Natural killer cell (primary cell): Measurements from ENCODE around the gene PRICKLE2. TPM values are rescaled to one million over a fixed set of nuclear protein-coding genes. Genes with fewer than 3 reads are reported as not detected.

Source experiments
- ATAC-seq, 3 donors: fragments of 150-1000 bp in 2 of 3; fragments of 200-7000 bp in 1 of 3; cut with Tn5 transposase; 1 replicate in 1 of 3; 2 replicates in 2 of 3; pipeline ENCODE4 v1.10.0; 2021; ENCODE audit warnings: mild to moderate bottlenecking in 2 of 3, moderate library complexity in 2 of 3
- DNase-seq, 2 donors: peaks; one replicate each; pipeline versions ENCODE4 v3.0.0 to v3.0.0-alpha.2; 2013 to 2021; ENCODE audit warnings: mixed read lengths in 1 of 2
- H3K27ac ChIP-seq: one replicate; pipeline ENCODE4 v1.5.1; 2013; ENCODE audit warnings: mild to moderate bottlenecking, low read length
- H3K27me3 ChIP-seq: one replicate; pipeline ENCODE4 v1.6.1; 2013; ENCODE audit warnings: low read length; ENCODE audit not compliant: control insufficient read depth, insufficient read depth
- H3K36me3 ChIP-seq: one replicate; pipeline ENCODE4 v1.6.1; 2013; ENCODE audit warnings: low read length; ENCODE audit not compliant: control insufficient read depth, insufficient read depth
- H3K4me1 ChIP-seq: one replicate; pipeline ENCODE4 v1.6.1; 2013; ENCODE audit warnings: low read length; ENCODE audit not compliant: control insufficient read depth, insufficient read depth
- H3K4me3 ChIP-seq: one replicate; pipeline ENCODE4 v1.5.1; 2013; ENCODE audit warnings: low read length
- H3K9me3 ChIP-seq: one replicate; pipeline ENCODE4 v1.6.1; 2013; ENCODE audit warnings: low read length; ENCODE audit not compliant: control insufficient read depth, insufficient read depth
- H3K27ac Mint-ChIP-seq, 2 donors: one replicate each; pipeline ENCODE4 v1.8.0; 2022; ENCODE audit warnings: mild to moderate bottlenecking in 2 of 2, mixed read lengths in 2 of 2, moderate library complexity in 1 of 2
- H3K27me3 Mint-ChIP-seq, 2 donors: one replicate each; pipeline ENCODE4 v1.8.0; 2022; ENCODE audit warnings: low read depth in 2 of 2, mixed read lengths in 2 of 2
- H3K36me3 Mint-ChIP-seq: one replicate; pipeline ENCODE4 v1.8.0; 2022; ENCODE audit warnings: mixed read lengths
- H3K4me1 Mint-ChIP-seq, 2 donors: one replicate each; pipeline ENCODE4 v1.8.0; 2022; ENCODE audit warnings: mixed read lengths in 2 of 2
- H3K4me3 Mint-ChIP-seq: one replicate; pipeline ENCODE4 v1.8.0; 2022; ENCODE audit warnings: mild to moderate bottlenecking, moderate library complexity, mixed read lengths
- H3K9me3 Mint-ChIP-seq, 2 donors: one replicate each; pipeline ENCODE4 v1.8.0; 2022; ENCODE audit warnings: mixed read lengths in 2 of 2
- CTCF ChIP-seq: fragments of 200-600 bp; IDR thresholded peaks from one replicate; pipeline ENCODE4 v1.8.0; 2022; ENCODE audit warnings: antibody characterized with exemption
- WGBS: methylation state at CpG from one replicate; pipeline ENCODE4 v1.1.7; 2013; ENCODE audit warnings: missing lambda C conversion rate; ENCODE audit not compliant: insufficient coverage; 5-methylcytosine and 5-hydroxymethylcytosine counted together
- intact Hi-C: fragments of 100-400 bp; cut with micrococcal nuclease; formaldehyde crosslinking; loops from one replicate; pipeline ENCODE4 v1.14.2; 2022
- total RNA-seq, 4 donors: library from RNA; stranded (reverse); fragments of 120-200 nt in 1 of 4; gene quantifications; one replicate each; pipeline versions ENCODE4 v1.2.3 to v1.2.4, GENCODE V29; 2013 to 2022

PRICKLE2 gene
- total RNA-seq, 3 donors from 2014 or later (not counting 1 experiment from before 2014, with no cell fraction given) = 0.07 to 3.3 (median 1.8) TPM

GRCh38 chr3:64049136-64049535 lies 176.1 kb downstream of the PRICKLE2 start:
- no peak for TF ChIP-seq CTCF
- DNase-seq (no peak), ATAC-seq (no peak)
- Histone ChIP-seq H3K27ac (no peak overlapping the region), H3K4me1 (no peaks in the 10 kb centered on the region), H3K36me3 (no peaks in the 10 kb centered on the region), H3K9me3 (no peaks in the 10 kb centered on the region), H3K4me3 (no peak overlapping the region), H3K27me3 (peaks cover 5% of the 10 kb centered on the region)
- WGBS = 87% methylated on average over 3 of the region's 3 CpGs
- Mint-ChIP-seq H3K4me3 (no peak overlapping the region), H3K27ac (no peak overlapping the region), H3K36me3 (no peaks in the 10 kb centered on the region), H3K4me1 (peaks cover 0 to 4% of the 10 kb centered on the region in 2 donors), H3K27me3 (peaks cover 20 to 31% of the 10 kb centered on the region in 2 donors), H3K9me3 (no peaks in the 10 kb centered on the region)
- intact Hi-C loops = no loop called here

- DNase-seq (no peak), ATAC-seq (no peak)
- no peak for TF ChIP-seq CTCF
- no peaks in the 10 kb centered on the region for H3K9me3 Mint-ChIP-seq
- H3K36me3 ChIP-seq = no peaks in the 10 kb centered on the region
- peaks cover 5% of the 10 kb centered on the region for H3K27me3 ChIP-seq
- peaks cover 20 to 33% of the 10 kb centered on the region in 2 donors for H3K27me3 Mint-ChIP-seq
- no peaks in the 10 kb centered on the region for H3K4me1 ChIP-seq
- peaks cover 0 to 4% of the 10 kb centered on the region in 2 donors for H3K4me1 Mint-ChIP-seq
- no peak overlapping the region for H3K4me3 ChIP-seq
- H3K27ac Mint-ChIP-seq = no peak overlapping the region
- H3K27ac ChIP-seq = no peak overlapping the region
- intact Hi-C loops = no loop called here
- no peaks in the 10 kb centered on the region for H3K9me3 ChIP-seq
- no peaks in the 10 kb centered on the region for H3K36me3 Mint-ChIP-seq
- no peak overlapping the region for H3K4me3 Mint-ChIP-seq
- WGBS = 11% methylated on average over 3 of the region's 3 CpGs
Observed at GRCh38 chr3:64048631-64049061, 176.6 kb downstream of the PRICKLE2 start.

DNA sequence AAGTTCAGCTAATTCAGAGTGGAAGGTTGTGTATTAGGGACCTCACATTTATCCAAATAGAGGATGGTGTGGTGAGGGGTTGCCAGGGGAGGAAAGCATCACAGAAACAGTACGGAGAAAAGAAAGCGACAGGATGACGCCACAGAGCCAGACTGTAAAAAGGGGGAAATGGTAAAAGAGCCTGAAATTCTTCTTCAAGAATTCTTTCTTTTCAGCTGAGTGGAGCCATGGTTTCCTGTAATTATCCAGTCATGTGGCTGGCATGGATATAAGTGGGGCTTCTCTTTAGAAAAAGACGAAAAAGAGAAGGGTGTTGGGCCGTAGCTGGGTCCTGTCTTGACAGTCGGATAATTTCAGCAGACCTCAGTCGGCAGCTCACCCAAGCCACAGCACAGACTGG lies 177.5 kb downstream of the PRICKLE2 start:
- Mint-ChIP-seq H3K27me3 (peaks cover 20 to 33% of the 10 kb centered on the region in 2 donors), H3K4me1 (peaks cover 0 to 4% of the 10 kb centered on the region in 2 donors), H3K36me3 (no peaks in the 10 kb centered on the region), H3K4me3 (no peak overlapping the region), H3K9me3 (no peaks in the 10 kb centered on the region), H3K27ac (no peak overlapping the region)
- no peaks in the 10 kb centered on the region for H3K9me3 ChIP-seq
- H3K27ac ChIP-seq = no peak overlapping the region
- no peaks in the 10 kb centered on the region for H3K36me3 ChIP-seq
- 89% methylated on average over 7 of the region's 7 CpGs for WGBS
- no peaks in the 10 kb centered on the region for H3K4me1 ChIP-seq
- H3K4me3 ChIP-seq = no peak overlapping the region
- DNase-seq = no peak
- intact Hi-C loops = no loop called here
- ATAC-seq = no peak
- TF ChIP-seq CTCF = no peak
- H3K27me3 ChIP-seq = peaks cover 5% of the 10 kb centered on the region

DNA sequence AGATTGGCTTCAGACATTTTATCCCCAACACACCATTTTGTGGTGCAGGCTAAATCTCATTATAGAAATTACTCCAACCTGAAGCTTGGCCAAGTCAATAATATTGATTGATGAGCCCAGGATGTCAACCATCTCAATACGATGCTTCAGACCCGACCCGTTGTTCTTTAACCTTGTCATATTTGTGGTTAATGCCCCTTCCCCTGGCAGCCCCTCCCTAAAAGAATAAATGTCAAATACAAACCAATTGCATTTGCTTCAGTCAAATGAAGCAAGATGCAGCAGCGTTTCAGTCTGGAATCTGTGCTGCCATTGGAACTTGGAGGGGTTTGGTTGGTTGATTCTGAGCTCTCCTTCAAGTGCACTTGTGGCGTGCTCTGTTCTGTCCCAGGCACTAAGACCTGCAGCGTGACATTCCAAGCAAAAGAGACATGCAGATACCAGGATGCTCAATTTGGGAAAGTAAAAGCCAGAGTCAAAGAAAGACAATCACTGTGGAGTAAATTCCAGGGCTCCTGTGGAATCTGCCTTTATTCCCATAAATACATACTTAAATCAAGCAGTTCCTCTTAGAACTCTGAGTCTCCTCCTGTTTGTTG lies 178.2 kb downstream of the PRICKLE2 start:
- Mint-ChIP-seq H3K4me3 (no peak overlapping the region), H3K36me3 (no peaks in the 10 kb centered on the region), H3K4me1 (peaks cover 0 to 4% of the 10 kb centered on the region in 2 donors), H3K27ac (no peak overlapping the region), H3K27me3 (peaks cover 20 to 33% of the 10 kb centered on the region in 2 donors), H3K9me3 (no peaks in the 10 kb centered on the region)
- no peak for TF ChIP-seq CTCF
- Histone ChIP-seq H3K4me1 (no peaks in the 10 kb centered on the region), H3K27me3 (peaks cover 5% of the 10 kb centered on the region), H3K9me3 (no peaks in the 10 kb centered on the region), H3K4me3 (no peak overlapping the region), H3K36me3 (no peaks in the 10 kb centered on the region), H3K27ac (no peak overlapping the region)
- WGBS = 47% methylated on average over 6 of the region's 6 CpGs
- DNase-seq (no peak), ATAC-seq (no peak)
- intact Hi-C loops = no loop called here
